Caki2 (cell line): ENCODE measurements around the gene CNOT4. TPM values are rescaled to one million over a fixed set of nuclear protein-coding genes. Genes with fewer than 3 reads are reported as not detected.

Source experiments
- DNase-seq: peaks from one replicate; pipeline ENCODE4 v3.0.0-alpha.2; 2015; ENCODE audit warnings: low read depth
- in situ Hi-C: cut with HindIII; loops from 2 replicates; pipeline ENCODE4 v1.10.0; 2016; ENCODE audit warnings: low sequenced_read_pairs, low pct_unique_long_range_greater_than_20kb, mixed read lengths
- total RNA-seq: library from RNA; depleted of rRNA; stranded (reverse); fragments of >200 nt; shearing (Covaris generic); gene quantifications from 2 replicates; pipeline ENCODE4 v1.2.3, GENCODE V29; 2014; ENCODE audit warnings: low replicate concordance

CNOT4 gene
- total RNA-seq, 1 experiment from 2014 or later, result 2.9 TPM

GRCh38 chr7:135382173-135382572 is 127.7 kb downstream of the CNOT4 start:
- DNase-seq, result no peak
- in situ Hi-C loops, result no loop called here

GRCh38 chr7:135381369-135381768 is 128.5 kb downstream of the CNOT4 start:
- in situ Hi-C loops, result no loop called here
- no peak for DNase-seq

GRCh38 chr7:135380351-135380750 is 129.6 kb downstream of the CNOT4 start:
- DNase-seq, result no peak
- in situ Hi-C loops, result no loop called here

GRCh38 chr7:135377171-135377570 is 132.7 kb downstream of the CNOT4 start:
- no peak for DNase-seq
- in situ Hi-C loops, result no loop called here

- no peak for DNase-seq
- in situ Hi-C loops, result no loop called here
Measured at GRCh38 chr7:135375908-135376699, 133.8 kb downstream of the CNOT4 start.

- in situ Hi-C loops, result no loop called here
- DNase-seq, result no peak
Measured at GRCh38 chr7:135374736-135375135, 135.2 kb downstream of the CNOT4 start.

GRCh38 chr7:135372222-135372621 is 137.7 kb downstream of the CNOT4 start:
- in situ Hi-C loops, result no loop called here
- DNase-seq, result no peak

- in situ Hi-C loops, result no loop called here
- no peak for DNase-seq
Measured at GRCh38 chr7:135370656-135371055, 139.2 kb downstream of the CNOT4 start.

GRCh38 chr7:135369405-135369804 is 140.5 kb downstream of the CNOT4 start:
- no peak for DNase-seq
- in situ Hi-C loops, result no loop called here

- in situ Hi-C loops, result no loop called here
- DNase-seq, result no peak
Measured at GRCh38 chr7:135368416-135369186, 141.3 kb downstream of the CNOT4 start.

- in situ Hi-C loops, result no loop called here
- no peak for DNase-seq
Measured at GRCh38 chr7:135366843-135367508, 142.9 kb downstream of the CNOT4 start.

- DNase-seq, result no peak
- in situ Hi-C loops, result no loop called here
Measured at GRCh38 chr7:135365721-135366120, 144.2 kb downstream of the CNOT4 start.

GRCh38 chr7:135364206-135364605 is 145.7 kb downstream of the CNOT4 start:
- DNase-seq, result no peak
- in situ Hi-C loops, result no loop called here

GRCh38 chr7:135362871-135363270 is 147.0 kb downstream of the CNOT4 start:
- in situ Hi-C loops, result no loop called here

GRCh38 chr7:135361788-135362187 is 148.1 kb downstream of the CNOT4 start:
- DNase-seq, result no peak
- in situ Hi-C loops, result no loop called here

More at GRCh38 chr7:135362871-135363270, 147.0 kb downstream of the CNOT4 start:
- no peak for DNase-seq

- no peak for DNase-seq
- in situ Hi-C loops, result no loop called here
Measured at GRCh38 chr7:135359615-135360014, 150.3 kb downstream of the CNOT4 start.

- peak; percentile 4 for DNase-seq
Measured at GRCh38 chr7:135355377-135356048, 154.4 kb downstream of the CNOT4 start.

GRCh38 chr7:135353832-135354231 is 156.1 kb downstream of the CNOT4 start:
- DNase-seq, result no peak
- in situ Hi-C loops, result no loop called here

More at GRCh38 chr7:135355377-135356048, 154.4 kb downstream of the CNOT4 start:
- in situ Hi-C loops, result no loop called here
